Pulmonary artery endothelial cell (primary cell): Measurements from ENCODE around the gene DNAH14. TPM values are rescaled to one million over a fixed set of nuclear protein-coding genes. Genes with fewer than 3 reads are reported as not detected.
A peak's percentile ranks its signal among the peaks of the same experiment; 100 is the strongest.
"Not testable (repeated sequence)": the region's sequence is repeated elsewhere in the genome, so short reads cannot be mapped to it uniquely, and the experiment has no call there.

Source experiments
- DNase-seq: peaks from one replicate; pipeline ENCODE4 v3.0.0-alpha.2; 2011; ENCODE audit warnings: low read depth, low spot score
- total RNA-seq: library from RNA; depleted of rRNA; stranded (reverse); fragments of >200 nt; gene quantifications from 2 replicates; pipeline ENCODE4 v1.2.3, GENCODE V29; 2014

The DNAH14 gene
- total RNA-seq: 1.9 and 3.6 TPM in 2 replicates

DNA sequence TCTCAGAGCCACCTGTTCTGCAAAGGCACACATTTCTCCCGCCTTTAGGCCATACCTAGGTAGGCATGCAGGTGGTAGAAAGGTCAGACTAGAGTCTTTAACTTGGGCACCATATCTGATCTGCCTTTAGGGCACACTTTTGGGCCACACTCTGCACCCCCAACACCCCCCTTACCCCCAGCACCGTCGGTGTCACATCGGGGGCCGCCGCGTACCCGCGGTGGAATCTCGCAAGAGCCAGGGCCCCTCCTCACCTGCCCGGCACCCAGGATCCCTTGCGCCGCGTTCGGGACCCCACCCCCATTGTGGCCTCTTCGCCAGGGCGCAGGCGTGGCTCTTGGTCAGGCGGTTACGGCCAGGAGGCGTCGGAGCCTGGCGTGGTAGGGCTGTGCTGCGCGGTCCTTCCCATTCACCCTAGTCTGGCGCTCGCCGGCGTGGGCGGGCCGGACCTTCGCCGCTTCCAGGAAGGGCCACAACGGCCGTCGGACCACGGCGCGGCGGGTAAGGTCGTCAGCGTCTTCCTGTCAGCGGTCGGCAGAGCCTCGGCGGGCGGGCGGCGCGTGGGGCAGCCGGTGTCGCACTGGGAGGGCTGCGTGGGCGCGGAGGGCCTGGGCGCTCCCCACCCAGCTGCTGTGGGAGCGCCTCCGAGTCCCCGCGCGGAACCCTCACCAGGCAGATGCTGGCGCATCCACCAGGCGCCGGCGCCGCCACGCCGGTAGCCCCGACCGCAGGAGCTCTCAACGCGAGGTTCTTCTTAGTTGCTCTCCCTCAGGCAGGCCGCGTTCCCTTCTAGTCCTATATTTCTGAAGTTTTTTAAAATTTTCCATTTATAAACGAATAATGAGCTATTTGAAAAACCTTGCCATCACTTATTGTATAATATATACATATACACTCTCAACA is at the start of gene DNAH14:
Gene DNAH14 (plus strand): TSS at position 341 of the 903 bp plus-strand sequence. CDS start 23,028 bp downstream, outside the sequence.
- DNase-seq: peak; percentile 17

DNA sequence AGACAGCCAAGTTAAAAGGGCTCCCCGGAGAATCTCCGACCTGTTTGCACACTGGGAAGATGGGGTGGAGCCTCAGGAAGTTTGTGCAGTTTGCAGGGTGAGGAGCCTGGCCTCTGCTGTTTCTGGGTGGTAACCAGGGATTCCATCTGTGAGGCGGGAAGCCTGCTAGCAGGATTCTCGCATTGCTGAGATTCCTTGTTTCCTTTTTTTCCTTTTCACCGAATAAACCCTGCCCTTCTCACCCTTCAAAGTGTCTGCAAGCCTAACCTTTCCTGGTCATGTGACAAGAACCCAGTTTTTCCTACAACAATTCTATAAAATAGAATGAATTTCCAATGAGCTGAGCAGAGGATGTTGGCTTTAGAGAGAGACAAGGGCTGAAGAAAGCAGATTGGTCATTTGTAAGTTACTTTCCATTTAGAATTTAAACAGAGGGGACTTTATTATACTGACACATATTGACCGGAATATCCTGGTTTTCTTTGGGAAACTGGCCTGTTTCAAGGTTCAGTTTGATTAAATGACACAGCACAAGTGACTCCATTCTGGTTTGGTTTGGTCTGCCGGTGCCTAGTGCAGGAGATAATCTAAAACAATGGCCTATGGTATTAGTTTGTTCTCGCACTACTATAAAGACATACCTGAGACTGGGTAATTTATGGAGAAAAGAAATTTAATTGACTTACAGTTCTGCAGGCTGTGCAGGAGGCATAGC is 48.7 kb upstream of the DNAH14 start:
- no peak for DNase-seq

DNA sequence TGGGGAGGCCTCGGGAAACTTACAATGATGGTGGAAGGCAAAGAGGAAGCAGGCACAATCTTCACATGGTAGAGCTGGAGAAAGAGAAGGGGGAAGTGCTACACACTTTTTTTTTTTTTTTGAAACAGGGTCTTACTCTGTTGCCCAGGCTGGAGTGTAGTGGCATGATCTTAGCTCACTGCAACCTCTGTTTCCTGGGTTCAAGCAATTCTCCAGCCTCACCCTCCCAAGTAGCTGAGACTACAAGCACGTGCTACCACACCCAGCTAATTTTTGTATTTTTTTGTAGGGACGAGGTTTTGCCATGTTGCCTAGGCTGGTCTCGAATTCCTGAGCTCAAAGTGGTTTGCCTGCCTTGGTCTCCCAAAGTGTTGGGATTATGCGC is 48.2 kb upstream of the DNAH14 start:
- not testable (repeated sequence) for DNase-seq

DNA sequence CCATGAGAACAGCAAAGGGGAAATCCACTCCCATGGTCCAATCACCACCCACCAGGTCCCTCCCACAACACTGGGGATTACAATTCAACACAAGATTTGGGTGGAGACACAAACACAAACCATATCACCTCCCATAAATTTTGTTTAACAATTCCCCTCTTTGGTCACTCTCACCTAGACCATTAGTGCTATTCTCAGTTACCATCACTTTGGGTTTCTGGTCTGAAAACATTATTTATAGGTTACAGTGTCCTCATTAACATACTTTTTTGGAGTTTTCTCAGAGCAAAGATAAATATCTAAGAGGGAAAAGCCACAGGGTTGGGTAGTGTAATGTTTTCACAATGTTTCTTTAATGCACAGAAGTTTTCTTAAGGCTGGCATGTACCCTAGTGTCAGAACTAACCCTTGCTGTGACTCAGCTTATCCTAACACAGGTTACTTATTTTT is 47.7 kb upstream of the DNAH14 start:
- no peak for DNase-seq

DNA sequence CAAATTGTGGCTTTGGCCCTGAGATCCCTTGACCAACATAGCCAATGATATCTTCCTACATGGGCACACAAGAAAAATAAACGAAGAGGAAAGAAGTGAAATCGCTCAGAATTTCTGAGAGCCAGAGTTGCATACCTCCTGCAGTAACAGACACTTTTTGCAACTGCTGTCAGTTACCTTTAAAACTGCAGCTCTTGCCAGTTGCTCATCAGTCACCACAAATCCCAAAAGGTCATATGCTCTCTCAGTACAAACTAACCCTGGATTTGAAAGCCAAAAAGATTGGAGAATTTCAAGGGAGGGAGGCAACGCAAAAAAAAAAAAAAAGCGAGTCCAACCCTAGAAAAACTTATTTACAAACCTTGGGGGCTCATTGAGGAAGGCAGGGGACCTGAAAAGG is 47.2 kb upstream of the DNAH14 start:
- DNase-seq: no peak

DNA sequence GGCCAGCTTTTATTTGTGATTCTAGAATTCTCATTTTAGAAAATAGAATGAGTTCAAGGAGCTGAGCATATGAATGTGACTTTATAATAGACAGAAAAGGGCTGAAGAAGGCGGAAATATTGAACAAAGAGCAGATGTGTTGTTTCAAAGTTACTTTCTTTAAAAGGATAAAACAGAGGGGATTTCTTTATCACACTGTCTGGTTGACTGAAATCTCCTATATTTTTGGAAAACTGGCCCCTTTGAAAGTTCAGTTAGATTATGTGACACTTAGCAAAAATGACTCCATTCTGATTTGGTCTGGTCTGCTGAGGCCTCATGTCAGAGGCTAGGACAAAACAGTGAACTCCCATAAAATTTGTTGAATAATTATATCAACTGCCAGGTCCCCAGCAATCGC is 46.4 kb upstream of the DNAH14 start:
- DNase-seq: no peak

DNA sequence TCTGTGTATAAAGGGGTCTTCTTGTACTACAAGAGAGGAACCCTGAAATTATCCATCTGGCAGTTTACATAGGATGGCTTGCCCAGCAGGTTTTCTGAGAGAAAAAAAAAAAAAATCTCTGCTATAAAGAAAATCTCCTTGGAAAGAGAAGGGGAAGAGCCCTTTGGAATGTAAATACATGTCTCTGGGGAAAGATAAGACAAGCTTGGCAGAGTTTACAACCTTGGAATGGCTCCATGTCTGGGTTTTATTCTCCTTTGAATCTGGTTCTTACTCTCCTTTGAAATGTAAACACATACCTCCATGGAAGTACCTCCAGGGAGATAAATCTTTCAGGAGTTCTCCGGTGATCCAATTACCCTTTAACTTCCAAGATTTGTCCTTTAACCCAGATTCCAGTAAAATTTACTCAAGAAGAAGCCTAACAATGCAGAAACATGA is 45.1 kb upstream of the DNAH14 start:
- DNase-seq: no peak

DNA sequence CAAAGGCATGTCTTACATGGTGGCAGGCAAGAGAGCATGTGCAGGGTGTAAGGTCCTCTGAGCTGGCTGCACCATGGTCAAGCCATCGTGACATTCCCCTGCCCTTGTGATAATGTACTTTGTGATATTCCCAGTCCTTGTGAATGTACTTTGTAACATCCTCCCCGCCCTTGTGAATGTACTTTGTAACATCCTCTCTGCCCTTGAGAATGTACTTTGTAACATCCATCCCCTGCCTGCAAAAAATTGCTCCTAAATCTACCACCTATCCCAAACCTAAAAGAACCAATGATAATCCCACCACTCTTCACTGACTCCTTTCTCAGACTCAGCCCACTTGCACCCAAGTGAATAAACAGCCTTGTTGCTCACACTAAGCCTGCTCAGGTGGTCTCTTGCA is 44.1 kb upstream of the DNAH14 start:
- DNase-seq: not testable (repeated sequence)

DNA sequence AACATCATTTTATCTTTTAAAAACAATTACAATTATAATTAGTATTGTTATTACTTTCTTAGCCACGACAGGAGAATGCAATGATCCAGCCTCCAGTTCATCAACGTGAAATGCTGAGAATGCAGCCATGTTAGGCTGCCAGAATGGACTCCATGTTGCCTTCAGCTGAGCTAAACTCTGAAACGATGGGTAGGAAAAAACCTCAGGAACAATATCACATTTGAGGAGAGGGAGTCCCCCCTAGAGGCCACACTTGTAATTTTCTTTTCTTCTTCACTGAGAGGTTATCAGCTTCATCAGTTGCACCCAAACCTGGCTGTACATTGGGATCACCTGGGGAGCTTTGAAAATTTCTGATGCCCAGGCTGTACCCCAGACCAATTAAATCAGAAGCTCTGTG is 34.6 kb upstream of the DNAH14 start:
- DNase-seq: no peak

DNA sequence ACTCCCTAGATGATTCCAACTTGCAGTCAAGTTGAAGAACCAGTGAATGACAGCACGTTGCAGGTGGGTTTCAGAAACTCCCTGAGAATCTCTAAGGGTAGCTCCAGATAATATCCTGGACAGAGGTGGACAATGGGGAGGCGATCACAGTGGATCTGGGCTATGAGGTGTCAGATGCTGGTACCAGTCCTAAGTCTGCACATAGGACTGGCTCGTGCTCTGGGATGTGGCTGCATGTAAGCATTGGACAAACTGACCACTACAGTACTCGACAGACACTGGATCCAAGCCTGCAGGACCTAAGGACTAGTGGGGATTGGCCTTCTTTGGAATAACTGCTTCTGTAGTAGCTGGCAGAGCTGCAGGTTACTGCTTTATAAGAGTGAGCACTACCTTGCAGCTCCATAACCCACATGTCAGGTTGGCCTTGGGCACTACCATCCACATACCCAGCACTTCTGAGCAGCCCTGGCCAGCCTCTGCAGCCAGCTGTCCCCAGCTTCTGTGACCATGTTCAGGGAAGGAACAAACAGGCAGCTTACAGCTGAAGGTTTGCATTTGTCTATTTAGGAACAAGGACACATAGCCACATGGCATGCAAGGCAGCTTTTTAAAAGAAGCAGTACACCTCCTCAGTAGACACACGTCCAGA is 33.2 kb upstream of the DNAH14 start:
- DNase-seq: no peak

DNA sequence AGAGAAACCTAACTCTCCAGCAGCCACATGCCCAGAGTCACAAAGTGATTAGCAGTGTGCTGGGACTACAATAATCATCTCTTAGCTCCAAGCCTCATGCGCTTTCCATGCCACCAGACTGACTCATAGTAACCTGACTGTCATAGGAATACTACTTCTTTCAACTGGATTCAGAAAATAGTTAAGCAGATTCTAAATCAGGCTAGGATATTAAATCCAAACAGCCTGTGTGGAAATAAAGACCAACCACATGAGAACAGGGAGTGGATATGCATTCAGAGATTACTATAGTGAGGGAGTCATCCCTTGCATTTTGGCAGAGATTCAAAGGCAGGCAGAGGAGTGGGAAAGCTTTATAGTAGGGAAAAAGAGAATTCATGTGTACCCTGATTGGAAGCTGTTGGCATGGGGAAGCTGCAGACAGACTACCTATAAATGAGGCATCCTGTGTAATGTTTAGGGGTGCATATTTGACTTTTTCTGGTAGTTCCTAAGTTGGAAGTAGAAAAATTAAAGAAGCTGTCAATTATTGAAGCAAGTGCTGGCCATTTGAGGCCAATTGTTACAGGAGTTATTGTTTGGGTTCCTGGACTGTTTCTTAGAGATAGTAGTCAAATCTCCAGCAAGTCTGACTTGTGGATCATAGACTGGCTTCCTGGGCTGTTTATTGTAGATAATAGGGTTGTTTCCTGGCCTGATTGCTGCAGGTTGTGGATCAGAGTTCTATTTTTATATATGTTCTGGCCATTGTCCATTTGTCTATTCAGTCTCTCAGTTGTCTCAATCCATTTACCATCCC is 31.7 kb upstream of the DNAH14 start:
- no peak for DNase-seq

DNA sequence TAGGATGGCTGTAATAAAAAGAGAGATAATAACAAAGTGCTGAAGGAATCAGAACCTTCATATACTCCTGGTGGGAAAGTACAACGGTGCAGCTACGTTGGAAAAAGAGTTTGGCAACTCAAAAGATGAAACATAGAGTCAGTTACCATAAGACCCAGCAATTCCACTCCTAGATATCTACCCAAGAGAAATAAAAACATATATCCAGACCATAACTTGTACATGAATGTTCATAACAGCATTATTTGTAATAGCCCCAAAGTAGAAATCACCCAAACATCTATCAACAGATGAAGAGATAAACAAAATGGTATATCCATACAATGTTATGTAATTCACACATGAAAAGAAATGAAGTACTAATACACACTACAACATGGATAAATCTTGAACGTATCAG is 30.5 kb upstream of the DNAH14 start:
- DNase-seq: no peak

DNA sequence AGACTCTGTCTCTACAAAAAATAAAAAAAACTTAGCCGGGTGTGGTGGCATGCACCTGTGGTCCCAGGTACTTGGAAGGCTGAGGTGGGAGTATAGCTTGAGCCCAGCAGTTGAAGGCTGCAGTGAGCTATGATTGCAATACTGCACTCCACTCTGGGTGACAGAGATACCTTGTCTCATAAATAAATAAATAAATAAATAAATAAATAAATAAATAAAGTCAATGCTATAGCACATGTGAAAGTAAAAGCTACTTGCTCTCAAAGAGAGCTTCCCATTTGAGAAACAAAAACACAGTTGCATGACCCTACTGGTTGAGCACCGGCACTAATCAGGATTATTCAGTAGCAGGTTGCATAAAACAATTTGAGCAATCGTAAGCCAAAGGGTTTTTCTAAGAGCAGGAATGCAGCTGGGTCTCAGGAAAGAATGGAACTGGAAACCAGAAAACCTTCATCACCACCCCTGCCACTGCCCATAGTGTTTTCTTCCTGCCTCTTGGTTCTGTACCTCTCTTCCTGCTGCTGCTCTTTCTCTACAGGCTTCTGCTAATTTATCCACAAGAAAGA is 29.3 kb upstream of the DNAH14 start:
- no peak for DNase-seq

DNA sequence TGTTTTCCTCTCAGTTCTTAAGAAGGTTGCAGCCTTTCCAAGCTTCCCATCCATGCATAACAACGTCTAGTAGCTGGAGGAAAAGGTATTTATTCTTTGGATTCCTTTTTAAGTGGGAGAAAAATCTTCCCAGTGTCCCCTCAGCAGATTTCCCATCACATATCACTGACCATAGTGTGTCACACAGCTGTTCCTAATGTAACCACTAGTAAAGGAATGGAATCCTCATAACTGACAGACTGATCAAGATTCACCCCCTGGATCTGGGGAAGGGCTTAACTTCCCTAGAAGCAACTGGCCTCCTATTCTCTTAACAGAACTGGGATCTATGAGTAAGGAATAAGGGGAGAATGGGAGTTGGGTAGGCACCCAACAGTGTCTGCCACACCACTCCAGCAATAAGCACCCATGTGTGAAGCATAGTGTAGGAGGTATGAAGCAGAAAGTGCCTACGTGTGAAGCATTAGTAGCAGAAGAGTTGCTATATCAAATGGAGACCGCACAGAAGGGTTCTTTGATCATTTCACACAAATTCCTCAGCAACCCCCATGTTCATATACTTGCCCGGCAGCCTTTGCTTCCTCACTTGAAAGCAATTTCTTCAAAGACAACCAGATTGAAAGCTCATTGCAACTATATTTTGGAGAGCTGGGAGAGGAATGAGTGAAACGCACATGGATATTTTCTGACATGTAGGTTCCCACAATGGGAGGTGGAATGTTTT is 28.2 kb upstream of the DNAH14 start:
- no peak for DNase-seq

DNA sequence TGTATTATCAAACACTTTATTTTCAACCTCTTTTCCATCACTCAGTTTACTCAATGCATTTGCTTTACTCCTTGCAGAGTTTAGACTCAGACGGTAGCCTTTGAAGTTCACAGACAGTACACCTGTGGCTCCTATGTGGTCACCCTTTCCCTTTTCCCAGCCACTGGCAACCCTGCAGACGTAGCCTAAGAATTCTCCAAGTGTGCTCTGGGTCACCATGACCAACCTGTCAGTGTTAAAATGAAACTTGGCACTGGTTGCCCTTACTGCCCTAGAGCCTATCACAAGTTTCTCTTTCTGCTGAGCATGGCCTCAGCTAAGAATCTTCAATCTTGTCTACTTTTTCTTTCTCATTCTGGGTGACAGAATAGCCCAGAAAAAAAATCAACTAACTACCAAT is 25.5 kb upstream of the DNAH14 start:
- no peak for DNase-seq

DNA sequence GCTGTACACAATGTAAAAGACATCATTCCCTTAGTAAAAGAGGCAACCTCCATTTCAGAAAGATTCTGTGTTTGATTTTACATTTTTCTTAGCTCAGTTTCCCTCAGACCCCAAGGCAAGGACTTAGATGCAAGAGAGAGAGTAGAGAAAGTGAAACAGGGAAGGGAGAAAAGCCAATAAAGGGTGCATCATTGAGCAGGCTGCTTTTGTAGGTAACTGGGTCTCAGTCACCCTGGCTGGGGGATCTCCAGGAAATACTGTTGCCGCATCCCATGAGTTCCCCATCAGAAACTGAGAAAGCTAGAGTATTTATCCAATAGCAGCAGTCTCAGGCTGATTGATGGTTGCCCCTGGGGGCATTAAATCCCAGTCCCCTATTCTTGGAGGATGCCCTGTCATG is 23.1 kb upstream of the DNAH14 start:
- DNase-seq: no peak

DNA sequence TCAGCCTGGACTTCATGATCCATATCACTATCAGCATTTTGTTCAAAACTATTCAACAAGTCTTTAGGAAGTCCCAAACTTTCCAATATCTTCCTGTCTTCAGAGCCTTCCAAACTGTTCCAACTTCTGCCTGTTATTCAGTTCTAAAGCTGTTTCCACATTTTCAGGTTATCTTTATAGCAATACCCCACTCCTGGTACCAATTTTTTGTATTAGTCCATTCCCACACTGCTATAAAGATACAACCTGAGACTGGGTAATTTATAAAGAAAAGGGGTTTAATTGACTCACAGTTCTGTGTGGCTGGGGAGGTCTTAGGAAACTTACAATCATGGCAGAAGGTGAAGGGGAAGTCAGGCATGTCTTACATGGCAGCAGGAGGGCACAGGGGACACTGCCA is 18.3 kb upstream of the DNAH14 start:
- no peak for DNase-seq

DNA sequence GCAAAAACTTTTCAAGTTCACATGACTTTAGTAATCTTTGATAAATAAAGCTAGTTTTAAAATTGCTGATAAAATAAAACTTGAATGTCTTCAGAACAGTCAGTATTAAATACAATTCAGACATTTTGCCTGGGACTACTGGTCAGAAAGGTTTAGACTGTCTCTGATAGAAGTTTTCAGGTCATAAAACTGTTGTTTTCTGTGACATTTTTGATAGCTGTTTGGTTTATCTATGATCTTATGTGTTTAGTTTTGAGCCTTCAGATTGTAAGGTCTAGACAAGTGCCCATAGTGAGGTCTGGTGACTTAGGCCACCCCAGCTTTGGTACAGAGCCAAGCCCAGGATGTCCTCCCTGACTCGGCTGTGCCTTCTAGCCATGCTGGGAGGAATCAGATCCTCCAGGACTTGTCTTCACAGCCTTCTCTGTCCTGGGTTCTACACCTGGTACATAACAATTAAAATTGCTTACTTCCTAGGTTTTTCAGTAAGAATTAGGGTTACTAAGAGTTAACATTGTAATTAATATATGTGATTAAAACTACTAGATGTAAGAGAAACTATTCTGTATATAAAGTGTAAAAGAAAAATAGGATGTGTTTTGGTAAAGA is 15.1 kb upstream of the DNAH14 start:
- no peak for DNase-seq

DNA sequence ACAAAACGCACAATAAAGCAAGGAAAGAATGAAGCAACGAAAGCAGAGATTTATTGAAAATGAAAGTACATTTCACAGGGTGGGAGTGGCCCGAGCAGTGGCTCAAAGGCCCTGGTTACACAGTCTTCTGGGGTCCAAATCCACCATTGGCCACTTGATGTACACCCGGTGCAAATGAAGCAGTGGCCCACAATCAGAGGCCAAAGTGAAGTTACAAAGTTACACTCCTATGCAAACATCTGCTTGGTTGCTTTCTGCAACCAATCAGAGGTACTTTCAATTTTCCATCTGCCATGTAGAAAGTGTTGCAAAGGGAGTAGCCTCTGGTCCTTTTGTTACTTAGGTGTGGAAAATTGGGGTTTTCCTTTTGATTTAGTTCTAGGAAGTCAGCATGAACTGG is 10.0 kb upstream of the DNAH14 start:
- no peak for DNase-seq

DNA sequence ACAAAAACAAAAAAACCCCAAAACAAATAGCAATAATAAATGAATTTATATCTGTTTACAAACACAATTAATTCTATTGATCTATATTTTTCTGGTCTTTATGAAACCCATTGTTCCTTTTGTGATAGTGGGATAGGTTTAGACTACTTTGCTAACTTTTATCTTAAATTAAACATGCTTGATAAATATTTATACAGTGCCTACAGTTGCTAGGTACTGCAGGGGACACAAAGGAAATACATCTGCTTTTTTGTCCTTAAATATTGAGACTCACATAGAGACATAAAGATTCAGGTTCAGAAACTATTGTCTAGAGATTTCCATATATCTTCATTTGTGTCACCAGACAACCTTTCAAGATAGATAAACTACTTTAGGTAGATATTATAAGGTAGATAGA is 8.5 kb upstream of the DNAH14 start:
- no peak for DNase-seq
